ENCODE data around the gene CLEC4G. TPM values are rescaled to one million over a fixed set of nuclear protein-coding genes. Genes with fewer than 3 reads are reported as not detected.

The CLEC4G gene
- total RNA-seq: 10 to 100 TPM; 25.7 to 59.0 (median 38.2) TPM
- long read RNA-seq, transcript CLEC4G-201 (9 exons, 1,360 nt): major isoform, 9 of 12 reads
- long read RNA-seq, partial matches to known transcripts: 2 of 12 reads
- long read RNA-seq, other reads (novel, unspliced or antisense): 1 of 12 reads

DNA sequence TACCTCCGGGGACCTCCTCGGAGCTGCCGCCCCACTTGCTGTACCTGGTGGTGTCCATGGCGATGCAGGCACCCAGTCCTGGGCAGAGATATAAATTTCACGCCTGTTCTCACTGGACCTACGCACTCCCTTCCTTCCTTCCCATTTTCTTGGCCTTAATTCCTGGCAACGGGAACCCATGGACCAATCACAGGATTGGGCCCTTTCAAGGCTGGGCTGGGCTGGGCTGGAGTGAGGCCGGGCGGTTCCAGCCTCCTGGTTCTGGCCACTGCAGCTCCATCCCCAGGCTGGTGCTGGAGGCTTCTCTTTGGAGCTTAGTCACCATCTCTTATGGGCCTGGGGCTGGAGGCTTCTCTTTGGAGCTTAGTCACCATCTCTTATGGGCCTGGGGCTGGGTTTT, at the start of gene CLEC4G:
Gene CLEC4G (minus strand): TSS at position 66 of the 400 bp plus-strand sequence. CDS start 8 bp downstream, at position 58.
- Histone ChIP-seq H3K36me3 (no peaks in the 10 kb centered on the region), H3K9me3 (no peaks in the 10 kb centered on the region), H3K4me1 (no peaks in the 10 kb centered on the region), H3K4me3 (peak within 1 kb of the TSS; percentile 12 to 31 (median 23)), H3K27ac (peak within 1 kb of the TSS in 1 of 3 donors; percentile 75), H3K27me3 (no peaks in the 10 kb centered on the region)
- peak in 1 of 3 donors; percentile 49 for DNase-seq
- intact Hi-C loops (cut with DNase I): no loop called here
- peak; percentile 53 to 70 (median 63) for ATAC-seq
- WGBS (ENCODE audit: insufficient coverage, low coverage, low lambda C conversion rate, missing lambda C conversion rate): 17% methylated on average over 1 of the region's 9 CpGs
- TF ChIP-seq POLR2A (IDR thresholded peaks at IDR 0.05) (no peak), CTCF (IDR thresholded peaks at IDR 0.05) (no peak)

- H3K27me3 ChIP-seq: no peaks in the 10 kb centered on the region
- no peak for DNase-seq
- H3K9me3 ChIP-seq: no peaks in the 10 kb centered on the region
These were observed 49.2 kb upstream of the CLEC4G start for GRCh38 chr19:7781157-7781556.

GRCh38 chr19:7779631-7780486, 47.9 kb upstream of the CLEC4G start:
- peak in 3 of 4 donors; percentile 29 to 57 (median 51) for ATAC-seq
- no peak for TF ChIP-seq POLR2A (IDR thresholded peaks at IDR 0.05)
- TF ChIP-seq CTCF (IDR thresholded peaks at IDR 0.05): no peak
- Histone ChIP-seq H3K9me3 (no peaks in the 10 kb centered on the region), H3K27me3 (no peaks in the 10 kb centered on the region), H3K36me3 (no peaks in the 10 kb centered on the region), H3K27ac (no peak overlapping the region), H3K4me3 (no peak overlapping the region), H3K4me1 (no peaks in the 10 kb centered on the region)
- intact Hi-C loops (cut with DNase I): no loop called here
- whole genome bisulfite sequencing (ENCODE audit: insufficient coverage, low coverage, low lambda C conversion rate, missing lambda C conversion rate): 51% methylated on average over 14 of the region's 26 CpGs
- no peak for DNase-seq

More at GRCh38 chr19:7781157-7781556, 49.2 kb upstream of the CLEC4G start:
- intact Hi-C loops (cut with DNase I): no loop called here
- no peak overlapping the region for H3K4me3 ChIP-seq
- TF ChIP-seq POLR2A (IDR thresholded peaks at IDR 0.05) (no peak), CTCF (IDR thresholded peaks at IDR 0.05) (no peak)
- H3K36me3 ChIP-seq: no peaks in the 10 kb centered on the region
- WGBS (ENCODE audit: insufficient coverage, low coverage, low lambda C conversion rate, missing lambda C conversion rate): 62% methylated on average over 11 of the region's 12 CpGs
- H3K27ac ChIP-seq: no peak overlapping the region
- H3K4me1 ChIP-seq: no peaks in the 10 kb centered on the region
- no peak for ATAC-seq

GRCh38 chr19:7778081-7778480, 46.2 kb upstream of the CLEC4G start:
- WGBS (ENCODE audit: insufficient coverage, low coverage, low lambda C conversion rate, missing lambda C conversion rate): 44% methylated on average over 5 of the region's 5 CpGs
- Histone ChIP-seq H3K36me3 (no peaks in the 10 kb centered on the region), H3K4me3 (no peak overlapping the region), H3K9me3 (no peaks in the 10 kb centered on the region), H3K27ac (no peak overlapping the region), H3K4me1 (no peaks in the 10 kb centered on the region), H3K27me3 (no peaks in the 10 kb centered on the region)
- intact Hi-C loops (cut with DNase I): no loop called here
- ATAC-seq: peak in 3 of 4 donors; percentile 16 to 50 (median 17)
- no peak for TF ChIP-seq CTCF (IDR thresholded peaks at IDR 0.05)
- no peak for TF ChIP-seq POLR2A (IDR thresholded peaks at IDR 0.05)
- DNase-seq: no peak
